ENCODE results near the gene STRN3. TPM values are rescaled to one million over a fixed set of nuclear protein-coding genes. Genes with fewer than 3 reads are reported as not detected.
"Not testable (repeated sequence)": the region's sequence is repeated elsewhere in the genome, so short reads cannot be mapped to it uniquely, and the experiment has no call there.

STRN3 gene
- total RNA-seq, 4 donors from 2014 or later, result 68.4 to 99.6 (median 77.2) TPM

GRCh38 chr14:31057701-31058364 lies 31.7 kb upstream of the STRN3 start:
- no peak for ATAC-seq
- Histone ChIP-seq H3K27ac (no peak overlapping the region), H3K27me3 (no peaks in the 10 kb centered on the region), H3K4me1 (peaks cover 0 to 18% (median 0%) of the 10 kb centered on the region in 3 donors), H3K4me3 (no peak overlapping the region), H3K9me3 (no peaks in the 10 kb centered on the region), H3K36me3 (no peaks in the 10 kb centered on the region)
- no peak for TF ChIP-seq POLR2A (IDR thresholded peaks at IDR 0.05)
- no peak for TF ChIP-seq EP300 (IDR thresholded peaks at IDR 0.05)
- no peak for TF ChIP-seq CTCF (IDR thresholded peaks at IDR 0.05)
- no peak for TF ChIP-seq POLR2AphosphoS5 (IDR thresholded peaks at IDR 0.05)
- 95 to 98% methylated on average over 5 to 9 of the region's 12 CpGs for WGBS, 2 donors (ENCODE audit: low coverage in 1 of 2)

GRCh38 chr14:31057035-31057434 lies 30.9 kb upstream of the STRN3 start:
- Histone ChIP-seq H3K4me1 (peaks cover 0 to 20% (median 0%) of the 10 kb centered on the region in 3 donors), H3K9me3 (no peaks in the 10 kb centered on the region), H3K36me3 (no peaks in the 10 kb centered on the region), H3K4me3 (no peak overlapping the region), H3K27ac (no peak overlapping the region), H3K27me3 (no peaks in the 10 kb centered on the region)
- TF ChIP-seq POLR2A (IDR thresholded peaks at IDR 0.05) (no peak), CTCF (IDR thresholded peaks at IDR 0.05) (no peak), POLR2AphosphoS5 (IDR thresholded peaks at IDR 0.05) (no peak), EP300 (IDR thresholded peaks at IDR 0.05) (no peak)
- no peak for ATAC-seq
- WGBS, 2 donors (ENCODE audit: low coverage in 1 of 2), result 83 to 86% methylated on average over 1 of the region's 1 CpG

- TF ChIP-seq POLR2AphosphoS5 (IDR thresholded peaks at IDR 0.05), result peak; percentile 88
- Histone ChIP-seq H3K4me1 (peaks cover 0 to 13% (median 0%) of the 10 kb centered on the region in 3 donors), H3K27ac (peak overlapping the region; percentile 35 to 61 (median 40))
- H3K4me3 ChIP-seq, H3K9me3 ChIP-seq, H3K36me3 ChIP-seq, H3K27me3 ChIP-seq: not testable (repeated sequence)
- ATAC-seq, result peak; percentile 82
- 21 to 46% methylated on average over 8 to 9 of the region's 9 CpGs for WGBS, 2 donors (ENCODE audit: low coverage in 1 of 2)
Measured at GRCh38 chr14:31052905-31053586, 26.9 kb upstream of the STRN3 start.

- Histone ChIP-seq H3K36me3 (no peaks in the 10 kb centered on the region), H3K4me3 (no peak overlapping the region), H3K9me3 (no peaks in the 10 kb centered on the region), H3K27ac (no peak overlapping the region), H3K4me1 (peaks cover 0 to 13% (median 0%) of the 10 kb centered on the region in 3 donors), H3K27me3 (no peaks in the 10 kb centered on the region)
- 54 to 57% methylated on average over 2 to 3 of the region's 4 CpGs for WGBS, 2 donors (ENCODE audit: low coverage in 1 of 2)
- TF ChIP-seq POLR2A (IDR thresholded peaks at IDR 0.05), result no peak
- TF ChIP-seq CTCF (IDR thresholded peaks at IDR 0.05), result no peak
- TF ChIP-seq POLR2AphosphoS5 (IDR thresholded peaks at IDR 0.05), result no peak
- TF ChIP-seq EP300 (IDR thresholded peaks at IDR 0.05), result no peak
- ATAC-seq, result no peak
Measured at GRCh38 chr14:31051511-31051910, 25.3 kb upstream of the STRN3 start.

GRCh38 chr14:31051023-31051422 lies 24.8 kb upstream of the STRN3 start:
- peaks cover 0 to 13% (median 0%) of the 10 kb centered on the region in 3 donors for H3K4me1 ChIP-seq
- H3K9me3 ChIP-seq, result no peaks in the 10 kb centered on the region
- no peaks in the 10 kb centered on the region for H3K36me3 ChIP-seq
- no peak overlapping the region for H3K4me3 ChIP-seq
- no peak for ATAC-seq
- H3K27me3 ChIP-seq, result no peaks in the 10 kb centered on the region
- H3K27ac ChIP-seq, result no peak overlapping the region
- 77 to 83% methylated on average over 5 of the region's 7 CpGs for WGBS, 2 donors (ENCODE audit: low coverage in 1 of 2)
- no peak for TF ChIP-seq EP300 (IDR thresholded peaks at IDR 0.05)
- TF ChIP-seq CTCF (IDR thresholded peaks at IDR 0.05), result no peak
- no peak for TF ChIP-seq POLR2AphosphoS5 (IDR thresholded peaks at IDR 0.05)
- no peak for TF ChIP-seq POLR2A (IDR thresholded peaks at IDR 0.05)

Data from gastroesophageal sphincter (tissue), 4 donors.